Esophagus muscularis mucosa (tissue), 4 donors: ENCODE measurements around the gene JSRP1. TPM values are rescaled to one million over a fixed set of nuclear protein-coding genes. Genes with fewer than 3 reads are reported as not detected.

Source experiments
- DNase-seq: peaks from one replicate; pipeline ENCODE4 v3.0.0-alpha.2; 2017; ENCODE audit errors: extremely low spot score
- H3K27ac ChIP-seq, 4 donors: fragments of 200-600 bp; sonication (generic); replicated peaks in 1 of 4; 1 replicate in 3 of 4; 2 replicates in 1 of 4; pipeline ENCODE4 v1.5.1; 2016 to 2019; ENCODE audit warnings: mild to moderate bottlenecking in 1 of 4
- H3K27me3 ChIP-seq, 4 donors: fragments of 200-600 bp; sonication (generic); one replicate each; pipeline versions ENCODE4 v1.5.1 to v1.6.0; 2016 to 2019
- H3K36me3 ChIP-seq, 4 donors: fragments of 200-600 bp; sonication (generic); one replicate each; pipeline ENCODE4 v1.5.1; 2016 to 2019
- H3K4me1 ChIP-seq, 4 donors: fragments of 200-600 bp; sonication (generic); one replicate each; pipeline ENCODE4 v1.5.1; 2016 to 2019
- H3K4me3 ChIP-seq, 4 donors: fragments of 200-600 bp; sonication (generic); 1 replicate in 2 of 4; 2 replicates in 2 of 4; pipeline ENCODE4 v1.5.1; 2016 to 2019; ENCODE audit warnings: mild to moderate bottlenecking in 4 of 4, moderate library complexity in 1 of 4
- H3K9me3 ChIP-seq, 4 donors: fragments of 200-600 bp; sonication (generic); 1 replicate in 3 of 4; 2 replicates in 1 of 4; pipeline ENCODE4 v1.5.1; 2016 to 2019
- EP300 ChIP-seq: sonication (generic); formaldehyde crosslinking; IDR thresholded peaks from one replicate; pipeline ENCODE4 v1.6.1; 2017; ENCODE audit warnings: antibody characterized with exemption
- POLR2A ChIP-seq: fragments of 450-650 bp; IDR thresholded peaks from one replicate; pipeline ENCODE4 v1.6.1; 2017; ENCODE audit warnings: antibody characterized with exemption, moderate library complexity, mild to moderate bottlenecking, low read depth
- POLR2AphosphoS5 ChIP-seq, 2 donors: sonication (generic); formaldehyde crosslinking; IDR thresholded peaks; one replicate each; pipeline ENCODE4 v1.6.1; 2017; ENCODE audit warnings: antibody characterized with exemption in 2 of 2
- WGBS: methylation state at CpG from one replicate; pipeline ENCODE4 v1.1.5; 2018; 5-methylcytosine and 5-hydroxymethylcytosine counted together
- intact Hi-C: fragments of 100-400 bp; cut with DNase I; formaldehyde crosslinking; loops from one replicate; pipeline ENCODE4 v1.15.1; 2023
- total RNA-seq, 4 donors: library from RNA; depleted of rRNA; stranded (reverse); fragments of >200 nt; gene quantifications; one replicate each; pipeline versions ENCODE4 v1.1.0 to v1.2.1, GENCODE V29; 2016
- TF ChIP-seq, protein P1 (sequence below), 3 experiments: fragments of 200-600 bp in 2 of 3; fragments of 450-650 bp in 1 of 3; sonication (generic) in 2 of 3; IDR thresholded peaks; one replicate each; pipeline ENCODE4 v1.5.1; 2017 to 2019; ENCODE audit warnings: antibody characterized with exemption in 3 of 3, mild to moderate bottlenecking in 2 of 3, moderate library complexity in 1 of 3

Gene JSRP1
- total RNA-seq, 4 donors from 2014 or later, result not detected

DNA sequence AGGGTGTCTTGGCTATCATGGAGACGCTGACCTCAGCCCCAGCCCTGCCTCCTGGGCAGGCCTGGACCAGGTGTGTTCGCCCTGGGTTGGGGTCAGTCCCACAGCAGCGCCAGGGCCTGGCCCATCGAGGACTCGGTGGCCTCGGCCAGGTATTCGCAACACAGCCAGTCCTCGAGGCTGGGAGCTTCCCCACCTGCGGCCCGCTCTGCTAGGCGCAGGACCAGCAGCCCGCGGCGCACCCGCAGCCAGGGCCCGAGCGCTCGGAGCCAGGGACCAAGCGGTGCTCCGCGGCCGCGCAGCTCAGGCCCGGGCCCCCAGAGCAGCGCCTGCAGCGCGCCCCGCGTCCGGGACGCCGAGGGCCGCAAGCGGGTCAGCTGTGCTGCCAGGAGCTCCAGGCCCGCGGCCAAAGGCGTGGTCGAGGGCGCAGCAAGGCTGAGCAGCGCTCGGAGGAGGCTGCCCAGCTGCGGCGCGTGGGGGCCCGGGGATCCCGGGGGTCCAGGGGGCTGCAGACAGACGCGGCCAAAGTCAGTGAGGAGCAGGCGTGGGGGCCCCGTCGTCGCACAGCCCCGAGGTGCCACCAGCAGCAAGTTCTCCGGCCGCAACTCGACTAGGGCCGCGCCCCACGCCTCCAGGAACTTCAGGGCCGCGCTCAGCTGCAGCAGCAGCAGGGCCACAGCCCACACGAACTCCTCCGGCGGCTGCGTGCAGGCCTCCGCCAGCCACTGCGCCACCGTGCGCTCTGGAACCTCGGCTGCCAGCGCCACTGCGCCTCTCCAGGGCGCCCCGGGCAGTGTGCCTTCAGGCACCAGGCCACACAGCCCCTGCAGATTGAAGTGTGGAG is 19.6 kb upstream of the JSRP1 start:
- 44% methylated on average over 15 of the region's 74 CpGs for WGBS
- intact Hi-C loops, result loop anchor here (5.0 kb wide), 2 partner anchors 51 to 116 kb away; partner anchors contain the start of genes LSM7 and SPPL2B
- no peaks in the 10 kb centered on the region for H3K9me3 ChIP-seq
- H3K36me3 ChIP-seq, result peaks cover 17 to 43% (median 35%) of the 10 kb centered on the region in 4 donors
- H3K4me1 ChIP-seq, result peaks cover 42 to 64% (median 59%) of the 10 kb centered on the region in 4 donors
- H3K27ac ChIP-seq, result peak overlapping the region; percentile 28 to 100 (median 80)
- no peaks in the 10 kb centered on the region for H3K27me3 ChIP-seq
- TF ChIP-seq EP300, result no peak
- TF ChIP-seq, protein P1, sequence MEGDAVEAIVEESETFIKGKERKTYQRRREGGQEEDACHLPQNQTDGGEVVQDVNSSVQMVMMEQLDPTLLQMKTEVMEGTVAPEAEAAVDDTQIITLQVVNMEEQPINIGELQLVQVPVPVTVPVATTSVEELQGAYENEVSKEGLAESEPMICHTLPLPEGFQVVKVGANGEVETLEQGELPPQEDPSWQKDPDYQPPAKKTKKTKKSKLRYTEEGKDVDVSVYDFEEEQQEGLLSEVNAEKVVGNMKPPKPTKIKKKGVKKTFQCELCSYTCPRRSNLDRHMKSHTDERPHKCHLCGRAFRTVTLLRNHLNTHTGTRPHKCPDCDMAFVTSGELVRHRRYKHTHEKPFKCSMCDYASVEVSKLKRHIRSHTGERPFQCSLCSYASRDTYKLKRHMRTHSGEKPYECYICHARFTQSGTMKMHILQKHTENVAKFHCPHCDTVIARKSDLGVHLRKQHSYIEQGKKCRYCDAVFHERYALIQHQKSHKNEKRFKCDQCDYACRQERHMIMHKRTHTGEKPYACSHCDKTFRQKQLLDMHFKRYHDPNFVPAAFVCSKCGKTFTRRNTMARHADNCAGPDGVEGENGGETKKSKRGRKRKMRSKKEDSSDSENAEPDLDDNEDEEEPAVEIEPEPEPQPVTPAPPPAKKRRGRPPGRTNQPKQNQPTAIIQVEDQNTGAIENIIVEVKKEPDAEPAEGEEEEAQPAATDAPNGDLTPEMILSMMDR (IDR thresholded peaks at IDR 0.05), result no peak
- TF ChIP-seq POLR2AphosphoS5 (IDR thresholded peaks at IDR 0.05), result no peak
- TF ChIP-seq POLR2A, result no peak
- DNase-seq, result no peak
- peak overlapping the region; percentile 16 to 23 (median 22) for H3K4me3 ChIP-seq

DNA sequence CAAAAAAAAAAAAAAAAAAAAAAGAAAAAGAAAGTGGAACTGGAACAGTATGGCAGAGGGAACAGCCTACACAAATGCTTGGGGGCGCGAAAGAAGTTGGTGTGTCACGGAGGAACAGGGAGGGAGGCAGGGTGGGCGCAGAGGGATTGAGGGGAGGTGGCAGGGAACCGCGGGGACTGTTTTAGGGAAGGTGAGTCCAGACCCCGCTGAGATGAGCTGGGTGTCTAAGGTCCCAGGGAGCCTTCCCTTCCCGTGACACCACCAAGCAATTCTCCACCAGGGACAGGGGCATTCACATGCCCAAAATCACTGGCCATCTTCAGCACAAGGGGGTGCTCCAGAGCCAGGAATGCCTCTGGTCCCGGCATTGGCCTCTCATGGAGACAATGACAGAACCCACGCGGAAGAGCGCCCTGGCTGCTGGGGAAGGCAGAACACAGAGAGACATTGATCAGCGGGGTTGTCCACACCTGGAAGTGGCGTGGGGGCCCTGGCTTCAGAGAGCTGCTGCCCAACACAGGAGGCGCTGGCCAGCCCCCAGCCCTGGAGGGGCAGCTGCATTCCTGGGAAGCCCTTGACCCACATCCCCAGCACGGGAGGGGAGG is 18.8 kb upstream of the JSRP1 start:
- no peak for DNase-seq
- intact Hi-C loops, result loop anchor here (5.0 kb wide), 2 partner anchors 52 to 117 kb away; partner anchors contain the start of genes LSM7 and SPPL2B
- H3K9me3 ChIP-seq, result no peaks in the 10 kb centered on the region
- 48% methylated on average over 12 of the region's 16 CpGs for WGBS
- no peaks in the 10 kb centered on the region for H3K27me3 ChIP-seq
- H3K4me3 ChIP-seq, result peak overlapping the region in 3 of 4 donors; percentile 22 to 23 (median 23)
- TF ChIP-seq, protein P1 (IDR thresholded peaks at IDR 0.05), result peak; percentile 43 to 63 (median 62)
- TF ChIP-seq POLR2A (no peak), EP300 (no peak), POLR2AphosphoS5 (IDR thresholded peaks at IDR 0.05) (peak; percentile 34 to 38)
- H3K36me3 ChIP-seq, result peaks cover 17 to 43% (median 35%) of the 10 kb centered on the region in 4 donors
- peaks cover 42 to 61% (median 59%) of the 10 kb centered on the region in 4 donors for H3K4me1 ChIP-seq
- H3K27ac ChIP-seq, result peak overlapping the region; percentile 28 to 100 (median 80)

DNA sequence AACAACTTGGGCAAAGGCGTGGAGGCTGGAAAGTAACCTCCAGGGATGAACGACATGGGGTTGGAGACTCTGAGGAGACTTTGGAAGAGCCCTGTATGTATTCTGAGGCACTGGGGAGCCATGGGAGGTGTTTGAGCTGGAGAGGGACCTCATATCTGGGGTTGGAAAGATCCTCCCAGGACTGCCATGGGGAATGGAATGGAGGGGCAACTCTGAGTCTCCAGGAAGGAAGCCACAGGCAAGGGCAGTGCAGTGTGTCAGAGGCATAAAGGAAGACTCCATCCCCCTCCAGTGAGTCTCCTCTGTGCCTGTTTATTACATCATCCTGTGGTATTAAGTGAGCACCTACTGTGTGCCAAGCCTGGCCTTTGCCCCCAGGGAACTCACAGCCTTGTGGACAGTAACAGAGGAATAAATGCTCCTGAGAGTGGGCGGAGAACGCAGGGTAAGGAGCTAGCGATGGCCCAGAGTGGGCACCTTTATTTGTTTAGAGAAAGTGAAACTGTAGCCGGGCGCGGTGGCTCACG is 18.0 kb upstream of the JSRP1 start:
- 90% methylated on average over 9 of the region's 9 CpGs for WGBS
- H3K4me3 ChIP-seq, result peak overlapping the region in 2 of 4 donors; percentile 41 to 53
- H3K9me3 ChIP-seq, result no peaks in the 10 kb centered on the region
- peaks cover 17 to 43% (median 35%) of the 10 kb centered on the region in 4 donors for H3K36me3 ChIP-seq
- peak overlapping the region; percentile 99 to 100 (median 100) for H3K27ac ChIP-seq
- no peaks in the 10 kb centered on the region for H3K27me3 ChIP-seq
- H3K4me1 ChIP-seq, result peaks cover 42 to 61% (median 59%) of the 10 kb centered on the region in 4 donors
- intact Hi-C loops, result no loop called here
- DNase-seq, result no peak
- TF ChIP-seq EP300 (no peak), POLR2A (no peak), POLR2AphosphoS5 (IDR thresholded peaks at IDR 0.05) (no peak)
- TF ChIP-seq, protein P1 (IDR thresholded peaks at IDR 0.05), result no peak

DNA sequence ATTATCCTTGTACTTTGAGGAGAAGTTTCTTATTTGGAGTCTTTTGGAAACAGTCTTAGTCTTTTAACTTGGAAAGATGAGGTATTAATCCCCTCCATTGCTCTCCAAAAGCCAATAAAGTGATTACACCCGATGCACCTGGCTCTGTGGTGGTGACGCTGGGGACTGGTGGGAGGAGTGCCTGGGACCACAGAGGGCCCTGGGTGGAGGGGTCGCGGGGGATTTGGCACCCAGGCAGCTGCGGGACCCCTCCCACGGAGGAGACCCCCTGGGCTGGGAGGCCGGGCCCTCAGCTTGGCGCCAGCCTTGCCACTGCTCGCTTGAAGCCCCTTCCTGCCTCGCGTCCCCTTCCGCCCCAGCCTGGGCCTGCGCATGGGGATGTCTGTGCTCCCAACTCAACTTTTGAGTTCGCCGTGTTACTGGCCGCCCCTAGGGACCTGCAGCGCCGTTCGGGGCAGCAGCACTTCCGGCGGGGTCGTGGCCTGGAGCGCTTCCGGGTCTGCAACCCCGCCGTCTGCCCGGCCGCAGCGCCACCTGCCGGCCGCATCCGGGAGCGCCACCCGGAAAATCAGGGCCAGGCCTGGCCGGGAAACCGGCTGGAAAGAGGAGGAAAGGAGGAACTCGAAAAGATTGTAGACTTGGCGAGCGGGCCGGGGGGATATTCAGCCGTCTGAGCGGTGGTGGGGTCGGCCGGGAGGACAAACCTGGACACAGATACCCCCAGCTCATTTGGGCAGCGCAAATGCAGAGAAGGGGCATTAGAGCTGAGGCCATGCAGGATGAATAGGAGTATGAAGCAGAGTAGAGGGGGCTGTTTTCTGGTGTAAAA is 17.4 kb upstream of the JSRP1 start:
- Histone ChIP-seq H3K27ac (peak overlapping the region; percentile 99 to 100 (median 100)), H3K9me3 (no peaks in the 10 kb centered on the region), H3K27me3 (no peaks in the 10 kb centered on the region), H3K4me3 (peak overlapping the region; percentile 39 to 53 (median 41)), H3K4me1 (peaks cover 42 to 63% (median 63%) of the 10 kb centered on the region in 4 donors), H3K36me3 (peaks cover 17 to 43% (median 35%) of the 10 kb centered on the region in 4 donors)
- 16% methylated on average over 22 of the region's 45 CpGs for WGBS
- intact Hi-C loops, result loop anchor here (2.0 kb wide), 1 partner anchor 117 kb away; no protein-coding TSS in a partner anchor
- TF ChIP-seq EP300 (no peak), POLR2A (no peak), POLR2AphosphoS5 (IDR thresholded peaks at IDR 0.05) (peak; percentile 48 to 79)
- TF ChIP-seq, protein P1 (IDR thresholded peaks at IDR 0.05), result peak in 2 of 3 experiments; percentile 95 to 97
- DNase-seq, result no peak
